Panc1 (cell line): Measurements from ENCODE around the gene EIF2S3. TPM values are rescaled to one million over a fixed set of nuclear protein-coding genes. Genes with fewer than 3 reads are reported as not detected.
A peak's percentile ranks its signal among the peaks of the same experiment; 100 is the strongest.

Experiments
- ATAC-seq: fragments of 200-7000 bp; cut with Tn5 transposase; 2 replicates; pipeline ENCODE4 v1.9.1; 2020; ENCODE audit warnings: mild to moderate bottlenecking, moderate library complexity
- BruUV-seq: library from RNA; stranded (reverse); fragments of 400-500 nt; replicated peaks from 2 replicates; lab custom pipeline; 2021; lab: Mats Ljungman, UMichigan
- CTCF ChIA-PET: fragments of 300-600 bp; sonication (Branson Sonifier 250); formaldehyde crosslinking; loops from one replicate; lab custom pipeline; 2022; ENCODE audit warnings: antibody characterized with exemption; lab: Charles Lee
- POLR2A ChIA-PET: fragments of 300-600 bp; sonication (Branson Sonifier 250); formaldehyde crosslinking; loops from one replicate; lab custom pipeline; 2022; ENCODE audit warnings: antibody characterized with exemption; lab: Charles Lee
- DNase-seq: peaks from one replicate; pipeline ENCODE4 v3.0.0-alpha.2; 2010; ENCODE audit warnings: low read depth, low spot score
- H3K27ac ChIP-seq: 2 replicates; pipeline ENCODE4 v1.5.1; 2011; ENCODE audit warnings: mild to moderate bottlenecking, low read length, inconsistent platforms
- H3K27me3 ChIP-seq: fragments of 200-500 bp; sonication (Bioruptor generic); 2 replicates; pipeline ENCODE4 v1.6.0; 2014; ENCODE audit warnings: low read length, inconsistent platforms; ENCODE audit not compliant: control insufficient read depth, insufficient read depth
- H3K36me3 ChIP-seq: fragments of 200-500 bp; sonication (Bioruptor generic); 2 replicates; pipeline ENCODE4 v1.5.1; 2014; ENCODE audit warnings: inconsistent platforms, mild to moderate bottlenecking, low read length, moderate library complexity; ENCODE audit not compliant: control insufficient read depth, insufficient read depth
- H3K4me1 ChIP-seq: 2 replicates; pipeline ENCODE4 v1.5.1; 2011; ENCODE audit warnings: inconsistent platforms, mild to moderate bottlenecking, low read length, moderate library complexity; ENCODE audit not compliant: control insufficient read depth, insufficient read depth
- H3K4me3 ChIP-seq, 2 experiments: 2 replicates each; pipeline ENCODE4 v1.5.1; 2011 to 2012; ENCODE audit warnings: low read depth in 2 of 2, low read length in 2 of 2, mild to moderate bottlenecking in 2 of 2, inconsistent platforms in 1 of 2, moderate library complexity in 1 of 2
- H3K9me3 ChIP-seq: fragments of 200-500 bp; sonication (Bioruptor generic); 2 replicates; pipeline ENCODE4 v1.5.1; 2014; ENCODE audit warnings: low read depth, mild to moderate bottlenecking, inconsistent platforms, low read length, moderate library complexity; ENCODE audit not compliant: control insufficient read depth, insufficient read depth
- POLR2AphosphoS5 ChIP-seq: IDR thresholded peaks from 2 replicates; pipeline ENCODE4 v1.6.1; 2012; ENCODE audit warnings: mild to moderate bottlenecking, low read depth, low read length, moderate library complexity
- SIN3A ChIP-seq: IDR thresholded peaks from 2 replicates; pipeline ENCODE4 v1.6.1; 2012; ENCODE audit warnings: low read depth, mild to moderate bottlenecking, low read length, moderate library complexity, borderline replicate concordance; ENCODE audit not compliant: insufficient read depth
- TCF7L2 ChIP-seq: IDR thresholded peaks from 2 replicates; pipeline ENCODE4 v1.6.1; 2011; ENCODE audit warnings: mild to moderate bottlenecking, low read depth, low read length, inconsistent platforms
- in situ Hi-C: cut with HindIII; loops from 2 replicates; pipeline ENCODE4 v1.10.0; 2016; ENCODE audit warnings: low sequenced_read_pairs, low pct_unique_long_range_greater_than_20kb
- intact Hi-C: fragments of 100-400 bp; cut with micrococcal nuclease; formaldehyde crosslinking; loops from one replicate; pipeline ENCODE4 v1.10.0; 2022; ENCODE audit not compliant: unreplicated experiment
- total RNA-seq: library from RNA; stranded (reverse); gene quantifications from one replicate; pipeline ENCODE4 v1.2.1, GENCODE V29; 2021; ENCODE audit not compliant: unreplicated experiment
- TF ChIP-seq, protein P1 (sequence below): fragments of 450-650 bp; IDR thresholded peaks from 2 replicates; pipeline ENCODE4 v1.5.1; 2017; ENCODE audit warnings: mild to moderate bottlenecking
- TF ChIP-seq, protein P2 (sequence below), 2 experiments: IDR thresholded peaks; 2 replicates each; pipeline ENCODE4 v1.6.1; 2011 to 2012; ENCODE audit warnings: low read depth in 2 of 2, control low read depth in 1 of 2, low read length in 1 of 2, mild to moderate bottlenecking in 1 of 2, moderate library complexity in 1 of 2; ENCODE audit not compliant: insufficient read depth in 1 of 2

EIF2S3 gene
- total RNA-seq, 1 experiment from 2014 or later, result 154 TPM

DNA sequence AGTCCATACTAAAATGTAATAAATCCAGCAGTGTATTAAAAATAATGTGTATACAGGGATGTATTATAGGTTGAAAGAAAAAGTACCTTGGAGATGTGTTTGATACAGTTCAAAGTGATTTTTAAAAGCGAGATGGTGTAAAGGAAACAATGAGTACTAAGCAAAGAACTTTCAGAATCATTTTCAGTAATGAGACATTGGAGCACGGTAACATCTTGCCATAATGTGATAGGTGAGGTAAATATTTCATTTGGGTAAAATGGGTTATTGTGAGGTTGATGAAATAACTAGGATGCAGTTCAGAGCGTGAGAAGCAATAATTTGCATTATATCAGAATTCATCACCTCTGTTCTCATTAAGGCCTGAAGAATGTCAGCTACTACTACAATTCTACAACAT, 25.9 kb downstream of the EIF2S3 start:
- Histone ChIP-seq H3K4me1 (no peaks in the 10 kb centered on the region; the same call in none of the 2 replicates), H3K4me3 (no peak overlapping the region), H3K27me3 (no peaks in the 10 kb centered on the region), H3K36me3 (no peaks in the 10 kb centered on the region; the same call in 1 of the 2 replicates), H3K27ac (peak overlapping the region; percentile 72; the same call in 1 of the 2 replicates), H3K9me3 (no peaks in the 10 kb centered on the region)
- no TSS peak for BruUV-seq
- POLR2A ChIA-PET, result interaction anchor here (0.7 kb wide), 1 partner anchor 86 kb away, joined by 5 read pairs; no protein-coding TSS in a partner anchor
- TF ChIP-seq, protein P1, sequence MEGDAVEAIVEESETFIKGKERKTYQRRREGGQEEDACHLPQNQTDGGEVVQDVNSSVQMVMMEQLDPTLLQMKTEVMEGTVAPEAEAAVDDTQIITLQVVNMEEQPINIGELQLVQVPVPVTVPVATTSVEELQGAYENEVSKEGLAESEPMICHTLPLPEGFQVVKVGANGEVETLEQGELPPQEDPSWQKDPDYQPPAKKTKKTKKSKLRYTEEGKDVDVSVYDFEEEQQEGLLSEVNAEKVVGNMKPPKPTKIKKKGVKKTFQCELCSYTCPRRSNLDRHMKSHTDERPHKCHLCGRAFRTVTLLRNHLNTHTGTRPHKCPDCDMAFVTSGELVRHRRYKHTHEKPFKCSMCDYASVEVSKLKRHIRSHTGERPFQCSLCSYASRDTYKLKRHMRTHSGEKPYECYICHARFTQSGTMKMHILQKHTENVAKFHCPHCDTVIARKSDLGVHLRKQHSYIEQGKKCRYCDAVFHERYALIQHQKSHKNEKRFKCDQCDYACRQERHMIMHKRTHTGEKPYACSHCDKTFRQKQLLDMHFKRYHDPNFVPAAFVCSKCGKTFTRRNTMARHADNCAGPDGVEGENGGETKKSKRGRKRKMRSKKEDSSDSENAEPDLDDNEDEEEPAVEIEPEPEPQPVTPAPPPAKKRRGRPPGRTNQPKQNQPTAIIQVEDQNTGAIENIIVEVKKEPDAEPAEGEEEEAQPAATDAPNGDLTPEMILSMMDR, result no peak
- TF ChIP-seq TCF7L2 (no peak), POLR2AphosphoS5 (no peak), SIN3A (no peak)
- TF ChIP-seq, protein P2, sequence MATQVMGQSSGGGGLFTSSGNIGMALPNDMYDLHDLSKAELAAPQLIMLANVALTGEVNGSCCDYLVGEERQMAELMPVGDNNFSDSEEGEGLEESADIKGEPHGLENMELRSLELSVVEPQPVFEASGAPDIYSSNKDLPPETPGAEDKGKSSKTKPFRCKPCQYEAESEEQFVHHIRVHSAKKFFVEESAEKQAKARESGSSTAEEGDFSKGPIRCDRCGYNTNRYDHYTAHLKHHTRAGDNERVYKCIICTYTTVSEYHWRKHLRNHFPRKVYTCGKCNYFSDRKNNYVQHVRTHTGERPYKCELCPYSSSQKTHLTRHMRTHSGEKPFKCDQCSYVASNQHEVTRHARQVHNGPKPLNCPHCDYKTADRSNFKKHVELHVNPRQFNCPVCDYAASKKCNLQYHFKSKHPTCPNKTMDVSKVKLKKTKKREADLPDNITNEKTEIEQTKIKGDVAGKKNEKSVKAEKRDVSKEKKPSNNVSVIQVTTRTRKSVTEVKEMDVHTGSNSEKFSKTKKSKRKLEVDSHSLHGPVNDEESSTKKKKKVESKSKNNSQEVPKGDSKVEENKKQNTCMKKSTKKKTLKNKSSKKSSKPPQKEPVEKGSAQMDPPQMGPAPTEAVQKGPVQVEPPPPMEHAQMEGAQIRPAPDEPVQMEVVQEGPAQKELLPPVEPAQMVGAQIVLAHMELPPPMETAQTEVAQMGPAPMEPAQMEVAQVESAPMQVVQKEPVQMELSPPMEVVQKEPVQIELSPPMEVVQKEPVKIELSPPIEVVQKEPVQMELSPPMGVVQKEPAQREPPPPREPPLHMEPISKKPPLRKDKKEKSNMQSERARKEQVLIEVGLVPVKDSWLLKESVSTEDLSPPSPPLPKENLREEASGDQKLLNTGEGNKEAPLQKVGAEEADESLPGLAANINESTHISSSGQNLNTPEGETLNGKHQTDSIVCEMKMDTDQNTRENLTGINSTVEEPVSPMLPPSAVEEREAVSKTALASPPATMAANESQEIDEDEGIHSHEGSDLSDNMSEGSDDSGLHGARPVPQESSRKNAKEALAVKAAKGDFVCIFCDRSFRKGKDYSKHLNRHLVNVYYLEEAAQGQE (IDR thresholded peaks at IDR 0.05; ENCODE audit: insufficient read depth in 1 of 2, low read depth in 2 of 2, low read length in 1 of 2), result no peak
- 0 out of 2 replicates have a peak, but pooled peaks have one; percentile 15 for ATAC-seq
- intact Hi-C loops, result loop anchor here (10.0 kb wide), 2 partner anchors 54 to 164 kb away; no protein-coding TSS in a partner anchor
- DNase-seq, result no peak
- CTCF ChIA-PET, result no interaction called here
- in situ Hi-C loops, result no loop called here

DNA sequence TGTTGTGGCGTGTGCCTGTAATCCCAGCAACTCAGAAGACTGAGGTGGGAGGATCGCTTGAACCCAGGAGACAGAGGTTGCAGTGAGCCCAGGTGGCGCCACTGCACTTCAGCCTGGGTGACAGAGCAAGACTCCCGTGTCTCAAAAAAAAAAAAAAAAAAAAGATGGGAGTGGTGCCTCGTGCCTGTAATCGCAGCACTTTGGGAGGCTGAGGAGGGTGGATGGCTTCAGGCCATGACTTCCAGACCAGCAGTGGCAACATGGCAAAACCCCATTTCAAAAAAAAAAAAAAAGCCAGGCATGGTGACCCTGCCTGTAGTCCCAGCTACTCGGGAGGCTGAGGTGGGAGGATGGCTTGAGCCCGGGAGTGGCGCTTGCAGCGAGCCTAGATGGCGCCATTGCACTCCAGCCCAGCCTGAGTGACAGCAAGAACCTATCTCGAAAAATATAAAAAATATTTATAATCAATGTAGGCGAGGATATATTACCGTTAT, 27.0 kb downstream of the EIF2S3 start:
- H3K27ac ChIP-seq, result peak overlapping the region; percentile 79; the same call in 1 of the 2 replicates
- H3K9me3 ChIP-seq, result no peaks in the 10 kb centered on the region
- no peaks in the 10 kb centered on the region for H3K27me3 ChIP-seq
- ChIA-PET CTCF (interaction anchor here (0.6 to 0.7 kb wide), 2 partner anchors 16 to 76 kb away, joined by 3 to 11 read pairs; no protein-coding TSS in a partner anchor), POLR2A (no interaction called here)
- ATAC-seq, result peak; percentile 78
- H3K36me3 ChIP-seq, result no peaks in the 10 kb centered on the region
- TF ChIP-seq SIN3A (no peak), POLR2AphosphoS5 (no peak), TCF7L2 (no peak)
- TF ChIP-seq, protein P2 (IDR thresholded peaks at IDR 0.05; ENCODE audit: insufficient read depth in 1 of 2, low read depth in 2 of 2, low read length in 1 of 2), result no peak
- TF ChIP-seq, protein P1, result peak; percentile 82
- peak; percentile 42 for DNase-seq
- H3K4me1 ChIP-seq, result no peaks in the 10 kb centered on the region; the same call in none of the 2 replicates
- 0 out of 4 replicates have a peak overlapping the region, but pooled peaks of 1 of the 2 experiments have one; percentile 6 for H3K4me3 ChIP-seq
- intact Hi-C loops, result loop anchor here (10.0 kb wide), 2 partner anchors 53 to 163 kb away; no protein-coding TSS in a partner anchor
- in situ Hi-C loops, result no loop called here
- no TSS peak for BruUV-seq
